Measurements from ENCODE around the gene DRC3.
"Not testable (repeated sequence)": the region's sequence is repeated elsewhere in the genome, so short reads cannot be mapped to it uniquely, and the experiment has no call there.

Gene DRC3

DNA sequence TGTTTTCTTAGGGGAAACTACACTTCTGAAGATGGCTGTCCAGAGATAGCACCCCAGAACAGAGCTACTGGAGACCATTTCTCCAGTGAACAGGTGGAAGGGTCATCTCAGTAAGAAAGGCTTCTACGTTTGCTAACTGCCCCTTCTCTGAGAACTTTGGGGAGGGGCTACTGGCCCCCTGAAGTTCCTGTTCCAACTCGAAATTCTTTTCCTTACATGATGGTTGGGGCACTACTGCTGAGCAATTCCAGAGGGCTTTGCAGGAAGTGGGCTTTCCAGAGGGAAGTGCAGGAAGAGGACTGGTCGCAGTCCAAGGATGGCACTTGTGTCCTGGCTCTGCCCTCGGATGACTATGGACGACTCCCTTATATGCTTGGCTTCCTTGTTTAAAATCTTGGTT is 31.6 kb upstream of the DRC3 start:
- no peak for DNase-seq

DNA sequence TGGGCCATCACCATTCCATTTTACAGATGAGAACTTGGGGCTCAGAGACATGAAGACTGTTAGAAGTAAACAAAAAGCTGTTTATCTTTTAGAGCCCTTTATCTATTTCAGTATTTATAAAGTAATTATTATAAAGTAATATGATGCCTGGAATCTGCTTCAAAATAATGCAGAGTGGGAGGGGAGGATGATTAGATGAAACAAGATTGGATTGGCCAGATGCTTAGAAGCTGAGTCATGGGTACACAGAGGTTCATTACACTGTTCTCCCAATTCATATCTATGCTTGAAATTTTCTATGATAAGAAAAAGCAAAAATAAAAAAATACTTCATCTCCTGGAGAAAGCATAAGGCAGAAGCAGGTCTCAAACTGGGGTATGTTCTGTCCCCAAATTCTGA is 29.8 kb upstream of the DRC3 start:
- no peak for DNase-seq

DNA sequence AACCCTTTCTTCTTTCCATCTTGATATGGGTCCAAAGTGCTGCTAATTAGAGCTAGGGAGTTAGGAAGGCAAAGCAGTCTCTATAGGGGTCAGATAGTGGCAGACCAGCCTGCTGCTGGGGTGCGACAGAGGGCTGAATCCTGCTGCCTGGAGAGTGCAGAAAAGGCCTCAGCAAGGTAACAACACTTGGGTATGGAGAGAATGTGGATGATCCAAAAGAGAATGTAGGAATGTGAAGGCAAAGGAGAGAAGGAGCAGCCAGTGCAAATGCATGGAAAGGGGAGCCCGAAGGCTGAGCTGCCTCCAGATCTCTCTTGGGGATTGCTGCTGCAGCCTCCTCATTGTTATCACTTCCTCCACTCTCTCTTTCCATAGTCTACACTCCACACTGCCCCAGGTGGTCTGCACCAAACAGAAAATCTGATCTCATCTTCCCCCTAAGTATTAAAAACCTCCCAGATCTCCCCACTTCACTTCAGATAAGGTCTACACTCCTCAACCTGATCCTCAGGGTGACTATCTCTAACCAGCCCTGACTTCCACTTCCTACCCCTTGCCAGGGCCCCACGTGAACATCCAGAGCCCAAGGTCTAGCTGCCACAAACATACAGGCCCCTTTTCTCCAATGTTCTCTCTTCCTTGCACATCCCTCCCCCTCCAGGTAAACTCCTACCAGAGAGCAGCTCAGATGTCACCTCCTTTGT is 29.2 kb upstream of the DRC3 start:
- DNase-seq: no peak

DNA sequence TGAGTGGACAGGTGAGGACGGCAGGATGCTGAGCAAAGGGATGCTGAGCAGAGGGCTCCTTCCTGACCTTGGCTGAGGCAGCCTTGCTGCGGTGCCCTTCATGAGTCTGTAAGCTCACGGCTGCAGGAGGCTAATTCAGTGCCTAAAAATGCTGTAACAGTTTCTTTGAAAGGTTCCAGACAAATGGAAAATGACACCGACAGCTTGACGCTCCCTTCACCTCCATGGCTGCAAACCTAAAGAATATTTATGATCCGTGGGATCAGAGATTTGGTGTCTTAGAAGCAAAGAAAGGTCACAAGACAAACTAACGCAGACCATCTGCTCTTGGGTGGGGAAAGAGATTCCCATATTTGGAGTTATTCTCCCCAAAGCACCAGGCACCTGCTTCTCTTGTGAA is 28.4 kb upstream of the DRC3 start:
- DNase-seq: no peak

DNA sequence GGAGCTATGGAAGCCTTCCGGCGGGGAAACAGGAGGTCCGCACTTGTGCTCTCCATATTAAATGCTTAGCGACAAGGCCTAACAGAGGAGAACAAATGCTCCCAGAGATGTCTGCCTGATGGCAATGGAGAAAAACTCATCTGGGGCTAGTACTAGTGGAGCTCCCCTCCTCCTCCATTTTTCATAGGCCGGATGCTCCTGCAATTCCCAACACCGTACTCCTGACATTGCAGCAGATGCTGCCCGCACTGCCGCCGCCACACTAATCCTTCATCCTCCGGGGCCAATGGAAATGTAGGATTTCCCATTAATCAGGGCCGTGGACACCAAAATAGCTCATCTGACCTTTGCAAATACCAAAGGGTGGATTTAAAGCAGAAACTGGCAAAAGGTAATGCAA is 27.9 kb upstream of the DRC3 start:
- DNase-seq: no peak

DNA sequence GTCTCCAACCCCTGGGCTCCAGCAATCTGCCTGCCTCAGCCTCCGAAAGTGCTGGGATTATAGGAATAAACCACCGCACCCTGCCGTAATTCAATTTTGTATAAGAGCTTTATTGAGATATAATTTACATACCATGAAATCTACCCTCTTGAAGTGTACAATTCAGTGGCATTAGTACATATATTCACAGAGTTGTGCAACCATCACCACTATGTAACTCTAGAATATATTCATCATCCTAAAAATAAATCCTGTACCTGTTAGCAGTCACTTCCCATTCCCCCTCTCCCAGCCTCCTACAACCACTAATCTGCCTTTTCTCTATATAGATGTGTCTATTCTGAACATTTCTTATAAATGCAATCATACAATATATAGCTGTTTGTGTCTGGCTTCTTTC is 26.6 kb upstream of the DRC3 start:
- no peak for DNase-seq

DNA sequence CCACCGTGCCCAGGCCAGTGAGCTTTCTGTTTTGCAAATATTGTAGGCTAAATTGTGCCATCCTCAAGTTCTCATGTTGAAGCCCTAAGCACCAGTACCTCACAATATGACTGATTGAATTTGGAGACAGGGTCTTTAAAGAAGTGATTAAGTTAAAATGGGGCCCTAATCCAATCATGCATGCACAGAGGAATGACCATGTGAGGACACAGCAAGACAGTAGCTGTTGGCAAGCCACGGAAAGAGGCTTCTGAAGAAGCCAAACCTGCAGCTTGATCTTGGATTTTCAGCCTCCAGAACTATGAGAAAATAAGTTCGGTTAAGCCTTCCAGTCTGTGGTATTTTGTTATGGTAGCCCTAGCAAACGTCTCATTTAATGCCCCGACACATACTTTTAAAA is 25.4 kb upstream of the DRC3 start:
- no peak for DNase-seq

DNA sequence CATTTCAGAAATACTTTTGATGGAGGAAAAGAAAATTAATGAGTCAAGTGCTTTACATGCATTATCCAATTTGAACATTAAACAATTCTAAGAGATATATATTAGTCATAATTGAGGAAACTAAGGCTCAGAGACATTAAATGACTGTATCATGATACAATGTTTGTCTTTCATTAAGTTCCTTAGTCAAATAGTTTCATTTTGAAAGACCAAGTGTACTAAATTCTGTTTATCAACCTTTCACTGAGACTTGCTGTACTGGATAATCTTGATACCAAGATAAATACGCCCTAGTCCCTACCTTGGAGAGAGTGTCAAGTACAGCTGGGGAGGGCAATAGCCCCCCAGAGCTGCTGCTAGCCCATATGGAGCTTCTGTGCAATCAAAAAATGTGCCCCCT is 24.7 kb upstream of the DRC3 start:
- DNase-seq: no peak

DNA sequence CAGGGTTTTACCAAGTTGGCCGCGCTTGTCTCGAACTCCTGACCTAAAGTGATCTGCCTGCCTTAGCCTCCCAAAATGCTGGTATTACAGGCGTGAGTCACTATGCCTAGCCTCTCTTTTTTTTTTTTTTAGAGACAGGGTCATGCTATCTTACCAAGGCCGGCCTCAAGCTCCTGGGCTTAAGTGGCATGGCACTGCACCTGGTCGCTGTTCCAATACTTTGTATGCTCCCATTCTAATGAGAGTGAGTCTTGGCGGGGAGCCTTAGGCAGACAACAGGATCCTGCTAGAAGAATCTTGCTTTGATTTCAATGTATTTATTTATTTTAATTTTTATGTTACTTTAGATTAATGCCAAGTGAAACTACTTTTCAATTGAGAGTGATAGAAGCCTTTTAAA is 22.3 kb upstream of the DRC3 start:
- DNase-seq: no peak

DNA sequence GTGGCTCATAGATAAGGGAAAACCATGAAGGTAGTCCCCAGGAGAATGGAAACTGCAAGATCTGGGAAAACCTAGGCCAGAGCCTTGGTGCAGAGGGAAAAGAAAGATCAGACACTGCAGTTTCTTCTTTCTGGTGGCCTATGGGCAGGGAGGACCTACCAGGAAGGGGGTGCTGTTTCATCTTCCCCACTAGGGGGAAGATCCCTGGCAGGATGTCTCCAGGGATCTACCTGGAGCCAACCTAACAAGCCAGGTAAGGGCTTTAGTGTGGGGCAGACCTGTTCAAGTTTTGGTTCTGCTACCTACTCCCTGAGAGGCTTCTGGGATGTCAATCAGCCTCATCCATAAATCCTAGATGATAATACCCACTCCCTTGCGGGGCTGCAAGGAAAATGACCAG is 21.9 kb upstream of the DRC3 start:
- no peak for DNase-seq

DNA sequence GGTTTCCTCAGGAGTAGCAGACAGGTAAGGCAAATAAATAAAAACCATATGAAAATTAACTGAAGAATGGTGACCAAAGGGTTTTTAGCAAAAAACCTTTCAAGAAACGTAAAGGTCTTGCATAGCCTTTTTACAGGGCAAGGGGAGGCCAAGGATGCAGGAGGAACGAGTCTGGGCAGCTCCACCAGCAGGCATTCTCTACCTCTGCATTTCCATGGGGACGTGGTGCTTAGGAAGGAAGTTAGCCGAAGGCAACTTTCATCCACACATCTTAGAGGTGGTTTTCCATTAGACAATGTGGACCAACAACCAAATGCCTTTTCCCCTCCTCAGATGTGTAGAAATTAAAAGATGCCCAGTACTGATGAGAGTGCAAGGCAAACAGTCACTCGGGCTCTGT is 21.1 kb upstream of the DRC3 start:
- no peak for DNase-seq

DNA sequence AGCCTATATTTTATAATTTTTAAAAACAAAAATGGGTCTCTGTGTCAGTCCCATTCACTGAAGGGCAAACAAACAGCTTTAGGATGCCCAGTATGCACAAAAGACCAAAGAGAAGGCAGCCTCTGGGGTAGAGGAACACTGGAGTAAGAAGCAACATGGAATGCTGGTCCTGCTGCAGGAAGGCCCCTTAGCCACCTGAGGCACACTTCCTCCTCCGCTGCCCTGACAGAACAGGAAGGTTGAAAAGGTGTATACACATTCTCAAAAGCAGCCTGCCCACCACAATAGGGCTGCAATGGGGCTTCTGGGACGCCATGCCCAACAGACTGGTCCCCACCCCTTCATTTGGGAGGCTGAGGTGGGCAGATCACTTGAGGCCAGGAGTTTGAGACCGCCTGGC is 20.0 kb upstream of the DRC3 start:
- no peak for DNase-seq

DNA sequence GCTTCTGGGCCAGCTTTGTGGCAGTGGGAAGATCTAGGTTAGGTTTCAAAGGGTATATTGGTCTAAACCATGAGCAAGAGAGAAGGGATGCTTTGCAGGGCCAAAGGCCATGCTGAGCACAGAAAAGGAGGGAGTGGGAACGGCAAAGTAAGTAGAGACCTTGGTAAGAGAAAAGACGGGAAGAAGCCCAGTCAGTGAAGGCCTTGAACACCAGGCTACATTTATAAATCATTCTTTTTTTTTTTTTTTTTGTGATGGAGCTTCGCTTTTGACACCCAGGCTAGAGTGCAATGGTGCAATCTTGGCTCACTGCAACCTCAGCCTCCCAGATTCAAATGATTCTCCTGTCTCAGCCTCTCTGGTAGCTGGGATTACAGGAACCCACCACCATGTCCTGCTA is 18.6 kb upstream of the DRC3 start:
- no peak for DNase-seq

DNA sequence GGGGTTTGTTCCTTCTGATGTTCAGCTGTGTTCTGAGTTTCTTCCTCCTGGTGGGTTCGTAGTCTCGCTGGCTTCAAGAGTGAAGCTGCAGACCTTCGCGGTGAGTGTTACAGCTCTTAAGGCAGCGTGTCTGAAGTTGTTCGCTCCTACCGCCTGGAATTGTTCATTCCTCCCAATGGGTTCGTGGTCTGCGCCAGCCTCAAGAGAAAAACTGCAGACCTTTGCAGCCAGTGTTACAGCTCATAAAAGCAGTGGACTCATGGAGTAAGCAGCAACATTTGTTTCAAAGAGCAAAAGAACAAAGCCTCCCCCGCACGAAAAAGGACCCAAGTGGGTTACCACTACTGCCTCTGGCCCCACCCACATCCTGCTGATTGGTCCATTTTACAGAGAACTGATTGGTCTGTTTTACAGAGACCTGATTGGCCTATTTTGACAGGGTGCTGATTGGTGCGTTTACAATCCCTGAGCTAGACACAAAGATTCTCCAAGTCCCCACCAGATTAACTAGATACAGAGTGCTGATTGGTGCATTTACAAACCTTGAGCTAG is 16.8 kb upstream of the DRC3 start:
- not testable (repeated sequence) for DNase-seq

DNA sequence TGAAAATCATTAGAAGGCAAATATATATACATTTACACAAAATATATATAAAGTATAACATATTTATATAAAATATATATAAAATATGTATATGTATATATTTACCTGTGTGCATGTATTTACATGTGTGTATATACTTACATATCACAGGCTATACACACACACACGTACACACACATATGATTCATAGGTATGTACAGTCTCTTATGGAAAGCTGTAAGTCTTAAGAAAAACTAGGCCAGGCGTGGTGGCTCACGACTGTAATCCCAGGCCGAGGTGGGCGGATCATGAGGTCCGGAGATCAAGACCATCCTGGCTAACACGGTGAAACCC is 15.1 kb upstream of the DRC3 start:
- no peak for DNase-seq

DNA sequence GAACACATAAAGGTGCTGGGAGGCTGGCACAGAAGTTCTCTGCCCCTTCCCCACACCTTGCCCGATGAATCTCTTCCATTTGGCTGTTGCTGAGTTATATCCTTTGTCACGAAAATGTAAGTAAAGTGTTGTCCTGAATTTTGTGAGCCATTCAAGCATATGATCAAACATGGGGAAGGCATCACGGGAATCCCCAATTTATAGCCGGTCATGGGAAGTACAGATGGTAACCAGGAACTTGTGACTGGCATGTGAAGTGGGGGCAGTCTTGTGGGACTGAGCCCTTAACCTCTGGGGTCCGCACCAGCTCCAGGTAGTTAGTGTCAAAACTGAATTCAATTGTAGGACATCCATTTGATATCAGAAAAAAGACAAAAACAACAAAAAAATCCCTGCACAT is 13.7 kb upstream of the DRC3 start:
- DNase-seq: no peak

DNA sequence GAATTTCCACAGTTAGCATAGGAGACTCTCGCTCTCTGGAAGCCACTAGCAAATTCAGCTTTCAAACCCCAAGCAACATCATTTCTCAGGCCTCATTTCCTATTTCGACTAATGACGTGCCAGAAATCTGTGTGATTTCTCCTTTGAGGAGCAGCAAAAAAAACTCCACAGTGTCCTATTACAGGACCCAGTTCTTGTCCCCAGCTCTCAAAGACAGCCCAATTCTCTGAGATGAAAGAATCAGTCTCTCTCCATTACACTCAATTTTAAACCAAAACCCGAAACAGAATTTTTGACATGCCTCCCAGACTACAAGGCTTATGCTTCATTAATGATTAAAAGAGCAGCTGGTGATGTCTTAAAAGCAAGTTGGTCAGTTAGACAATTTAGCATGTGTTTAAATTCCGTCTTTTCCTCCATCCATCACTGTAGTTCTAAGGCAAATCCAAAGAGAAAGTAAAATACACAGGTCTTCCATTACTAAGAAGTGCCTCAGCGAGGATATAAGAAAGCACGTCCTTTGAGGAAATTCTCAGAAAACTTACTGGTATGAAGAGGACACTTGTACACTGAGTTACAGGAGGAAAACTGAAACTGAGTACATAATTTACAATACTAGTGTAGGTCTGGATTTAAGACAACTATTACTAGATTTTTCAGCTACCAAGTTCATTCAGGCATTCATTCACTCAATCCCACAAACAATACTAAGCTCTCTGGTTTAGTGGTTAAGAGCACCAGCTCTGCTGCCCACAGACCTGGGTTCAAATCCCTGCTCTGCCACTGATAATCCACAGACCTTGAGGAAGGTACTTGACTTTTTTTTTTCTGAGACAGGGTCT is 12.9 kb upstream of the DRC3 start:
- DNase-seq: peak; percentile 44

DNA sequence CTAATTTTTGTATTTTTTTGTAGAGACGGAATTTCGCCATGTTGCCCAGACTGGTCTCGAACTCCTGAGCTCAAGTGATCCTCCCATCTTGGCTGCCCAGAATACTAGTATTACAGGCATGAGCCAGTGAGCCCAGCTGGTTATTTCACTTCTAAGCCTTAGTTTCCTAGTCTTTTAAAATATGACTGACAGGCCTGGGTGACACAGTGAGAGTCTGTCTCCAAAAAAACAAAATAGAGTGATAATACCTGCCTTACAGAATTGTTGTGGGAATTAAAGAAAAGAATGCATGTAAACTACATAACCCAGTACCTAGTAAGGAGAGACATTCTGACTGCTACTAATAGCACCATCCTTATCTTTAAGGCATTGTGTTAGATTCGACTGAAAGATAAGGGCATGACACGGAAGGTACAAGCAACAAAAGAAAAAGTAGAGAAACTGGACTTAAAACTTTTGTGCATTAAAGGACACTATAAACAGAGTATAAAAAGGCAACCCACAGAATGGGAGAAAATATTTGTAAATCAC is 12.1 kb upstream of the DRC3 start:
- DNase-seq: no peak

DNA sequence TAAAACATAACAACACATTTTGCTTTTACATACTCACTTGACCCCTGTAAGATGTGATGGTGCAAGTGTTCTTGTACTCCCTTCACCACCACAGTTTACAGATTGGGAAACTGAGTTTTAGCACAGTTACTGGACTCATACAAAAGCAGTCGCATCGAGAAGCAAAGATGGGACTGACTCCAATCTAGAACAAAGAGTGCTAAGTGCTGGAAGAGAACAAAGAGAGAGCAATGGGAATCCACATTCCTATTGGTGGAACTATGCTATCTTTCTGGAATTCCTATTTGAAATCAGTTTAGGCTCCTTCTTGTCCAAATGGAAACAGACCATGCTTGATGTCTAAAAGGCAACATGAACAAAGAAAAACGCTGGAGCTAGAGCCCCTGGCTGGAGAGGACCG is 9.6 kb upstream of the DRC3 start:
- no peak for DNase-seq

DNA sequence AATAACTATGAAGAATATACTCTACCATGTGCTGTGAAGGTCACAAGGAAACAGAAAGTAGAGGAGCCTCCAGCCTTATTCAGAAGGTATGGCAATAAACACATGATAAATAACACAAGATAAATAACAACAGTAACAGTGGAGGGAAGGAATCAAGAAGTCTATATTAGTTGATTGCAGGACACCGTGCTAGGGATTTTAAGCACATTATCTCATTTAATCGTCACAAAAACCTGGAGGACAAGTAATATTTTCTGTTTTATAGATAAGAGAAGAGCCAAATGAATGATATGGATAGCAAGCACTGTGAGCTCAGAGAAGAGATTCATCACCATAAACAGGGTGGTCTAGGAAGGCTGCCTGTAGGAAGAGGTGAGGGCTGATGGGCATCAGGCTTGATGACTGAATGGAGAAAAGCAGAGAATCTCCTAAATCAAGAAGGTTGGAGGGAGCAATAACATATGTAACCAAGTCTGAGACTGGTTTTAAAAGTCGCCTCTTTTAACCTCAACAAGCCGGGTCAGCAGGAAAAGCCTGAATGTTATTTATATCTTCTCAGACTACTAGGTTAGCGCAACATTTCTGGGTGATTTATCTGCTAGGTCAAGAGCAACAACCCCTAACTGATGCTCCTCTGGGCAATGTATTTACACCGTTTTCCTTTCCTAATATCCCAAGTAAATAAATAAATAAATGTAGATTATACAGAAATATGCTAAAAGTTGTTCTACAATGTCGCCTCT is 8.8 kb upstream of the DRC3 start:
- DNase-seq: no peak

DNA sequence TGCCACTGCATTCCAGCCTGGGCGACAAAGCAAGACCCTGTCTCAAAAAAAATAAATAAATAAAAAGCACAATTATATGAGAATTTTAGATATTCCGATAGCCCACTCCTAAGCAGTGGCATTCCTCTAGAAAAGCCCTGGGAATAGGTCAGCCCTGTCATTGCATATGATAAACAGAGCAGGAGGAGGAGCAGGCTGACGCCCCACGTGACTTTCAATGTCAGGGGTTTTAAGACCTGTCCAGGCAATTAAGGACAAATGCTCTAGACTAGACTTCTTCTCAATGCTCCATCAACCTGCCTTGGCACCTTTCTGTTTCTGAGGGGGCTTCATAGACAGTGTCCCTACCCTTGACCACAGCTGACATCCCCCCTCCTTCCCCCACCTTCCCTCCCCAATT is 8.0 kb upstream of the DRC3 start:
- DNase-seq: no peak

DNA sequence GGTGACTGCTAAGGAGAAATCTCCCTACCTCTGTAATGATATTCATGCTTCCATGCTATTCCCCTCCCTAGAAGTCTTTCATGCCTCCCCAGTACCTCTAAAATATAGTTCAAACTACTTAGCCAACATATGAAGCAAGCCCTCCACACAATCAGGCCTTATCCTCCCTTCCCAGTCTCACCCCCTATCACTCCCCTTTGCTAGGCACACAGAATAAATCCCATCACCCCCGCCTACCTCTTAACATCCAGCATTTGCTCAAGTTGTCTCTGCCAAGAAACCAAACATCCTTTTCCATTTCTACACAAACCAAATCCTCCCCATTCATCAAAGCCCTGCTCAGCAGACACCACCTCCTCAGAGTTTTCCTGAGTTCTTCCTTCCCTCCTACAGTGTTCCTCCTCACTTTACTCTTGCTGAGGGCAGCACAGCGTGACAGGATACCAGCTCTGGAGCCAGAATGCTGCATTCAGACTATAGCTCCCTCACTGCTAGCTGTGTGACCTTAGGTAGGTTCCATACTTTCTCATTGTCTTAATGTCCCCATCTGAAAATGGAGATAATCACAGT is 7.4 kb upstream of the DRC3 start:
- no peak for DNase-seq

DNA sequence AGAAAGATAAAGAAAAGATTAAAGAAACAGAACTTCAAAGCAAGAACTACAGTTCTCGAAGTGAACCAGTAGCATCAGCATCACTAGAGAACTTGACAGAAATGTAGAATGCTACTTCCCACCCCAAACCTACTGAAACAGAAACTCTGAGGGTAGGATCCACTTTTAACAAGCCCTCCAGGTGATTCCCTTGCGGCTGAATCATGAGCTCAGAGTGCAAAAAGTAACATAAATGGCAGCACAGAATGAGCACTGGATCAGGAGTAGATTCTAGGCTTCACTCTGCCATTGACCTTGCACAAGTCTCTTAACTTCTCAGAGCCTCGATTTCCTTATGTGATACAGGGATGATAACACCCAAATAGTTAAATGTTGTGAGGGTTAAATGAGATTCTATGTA is 6.3 kb upstream of the DRC3 start:
- DNase-seq: no peak

All from CD4-positive, alpha-beta T cell treated with Interleukin-10 for 1 hour (primary cell).